HepG2 (cell line): ENCODE results near the gene IMPDH2.

Source experiments
- MAFF ChIP-seq: IDR thresholded peaks from 2 replicates; pipeline ENCODE4 v1.6.1; 2011; ENCODE audit warnings: low read depth, low read length, improper control_type of control experiment
- POLR2A ChIP-seq, 2 experiments: IDR thresholded peaks; 2 replicates each; pipeline ENCODE4 v1.6.1; 2011; ENCODE audit warnings: low read depth in 2 of 2, low read length in 2 of 2, mild to moderate bottlenecking in 1 of 2, moderate library complexity in 1 of 2; ENCODE audit not compliant: insufficient read depth in 1 of 2
- THAP11 ChIP-seq: IDR thresholded peaks from 2 replicates; pipeline ENCODE4 v1.6.1; 2016; ENCODE audit warnings: missing biosample characterization, missing genetic modification reagents
- ZMYM3 ChIP-seq: sonication (generic); formaldehyde crosslinking; IDR thresholded peaks from 2 replicates; pipeline ENCODE4 v1.5.1; 2020; ENCODE audit warnings: mild to moderate bottlenecking, missing genetic modification reagents
- ZSCAN22 ChIP-seq: sonication (generic); formaldehyde crosslinking; IDR thresholded peaks from 2 replicates; pipeline ENCODE4 v1.4.0; 2020; ENCODE audit warnings: mild to moderate bottlenecking, missing genetic modification reagents
- TF ChIP-seq, protein P1 (sequence below): sonication (generic); formaldehyde crosslinking; IDR thresholded peaks from 2 replicates; pipeline ENCODE4 v1.5.0; 2020; ENCODE audit warnings: mild to moderate bottlenecking, missing genetic modification reagents, moderate library complexity

DNA sequence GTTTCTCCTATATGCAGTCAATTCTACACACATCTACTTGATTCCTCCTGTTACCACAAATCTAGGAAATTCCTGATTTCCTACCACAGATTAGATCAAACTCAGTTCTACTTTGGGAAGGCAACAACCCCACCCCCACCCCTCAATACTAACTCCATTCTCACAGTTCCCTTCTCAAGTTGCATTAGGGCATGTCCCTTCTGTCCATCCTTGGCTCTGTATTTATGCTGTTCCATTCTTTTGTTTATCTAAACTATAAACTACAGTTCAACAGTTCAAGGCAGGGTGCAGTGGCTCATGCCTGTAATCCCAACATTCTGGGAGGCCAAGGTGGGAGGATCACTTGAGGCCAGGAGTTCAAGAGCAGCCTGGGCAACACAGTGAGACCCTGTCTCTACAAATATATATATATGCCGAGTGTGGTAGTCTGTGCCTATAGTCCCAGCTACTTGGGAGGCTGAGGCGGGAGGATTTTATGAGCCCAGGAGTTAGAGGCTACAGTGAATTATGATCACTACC, 25.2 kb upstream of the IMPDH2 start:
- no peak for TF ChIP-seq MAFF
- TF ChIP-seq ZSCAN22 (CRISPR knock-in tag) = no peak
- no peak for TF ChIP-seq POLR2A (IDR thresholded peaks at IDR 0.05; ENCODE audit: insufficient read depth in 1 of 2, low read depth in 2 of 2, low read length in 2 of 2)
- TF ChIP-seq ZMYM3 (CRISPR knock-in tag) = no peak; the same call in 1 of the 2 replicates
- TF ChIP-seq, protein P1, sequence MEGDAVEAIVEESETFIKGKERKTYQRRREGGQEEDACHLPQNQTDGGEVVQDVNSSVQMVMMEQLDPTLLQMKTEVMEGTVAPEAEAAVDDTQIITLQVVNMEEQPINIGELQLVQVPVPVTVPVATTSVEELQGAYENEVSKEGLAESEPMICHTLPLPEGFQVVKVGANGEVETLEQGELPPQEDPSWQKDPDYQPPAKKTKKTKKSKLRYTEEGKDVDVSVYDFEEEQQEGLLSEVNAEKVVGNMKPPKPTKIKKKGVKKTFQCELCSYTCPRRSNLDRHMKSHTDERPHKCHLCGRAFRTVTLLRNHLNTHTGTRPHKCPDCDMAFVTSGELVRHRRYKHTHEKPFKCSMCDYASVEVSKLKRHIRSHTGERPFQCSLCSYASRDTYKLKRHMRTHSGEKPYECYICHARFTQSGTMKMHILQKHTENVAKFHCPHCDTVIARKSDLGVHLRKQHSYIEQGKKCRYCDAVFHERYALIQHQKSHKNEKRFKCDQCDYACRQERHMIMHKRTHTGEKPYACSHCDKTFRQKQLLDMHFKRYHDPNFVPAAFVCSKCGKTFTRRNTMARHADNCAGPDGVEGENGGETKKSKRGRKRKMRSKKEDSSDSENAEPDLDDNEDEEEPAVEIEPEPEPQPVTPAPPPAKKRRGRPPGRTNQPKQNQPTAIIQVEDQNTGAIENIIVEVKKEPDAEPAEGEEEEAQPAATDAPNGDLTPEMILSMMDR = no peak
- TF ChIP-seq THAP11 (CRISPR knock-in tag) = no peak
